CD4-positive, alpha-beta T cell treated with Interleukin-21 for 1 hour (primary cell): ENCODE results near the gene FAM151B.
"Not testable (repeated sequence)": the region's sequence is repeated elsewhere in the genome, so short reads cannot be mapped to it uniquely, and the experiment has no call there.

Experiments
- DNase-seq: peaks from one replicate; pipeline ENCODE4 v3.0.0-alpha.2; 2020

The FAM151B gene

GRCh38 chr5:80487829-80488721 lies at the start of gene FAM151B:
Gene FAM151B (plus strand): TSS chr5:80488100. CDS start chr5:80488124, 24 bp downstream.
- DNase-seq, result peak; percentile 81

- no peak for DNase-seq
Measured at GRCh38 chr5:80438739-80439138, 49.2 kb upstream of the FAM151B start.

- DNase-seq, result no peak
Measured at GRCh38 chr5:80439213-80439612, 48.7 kb upstream of the FAM151B start.

GRCh38 chr5:80442742-80443141 lies 45.2 kb upstream of the FAM151B start:
- DNase-seq, result no peak

GRCh38 chr5:80453366-80453765 lies 34.5 kb upstream of the FAM151B start:
- no peak for DNase-seq

GRCh38 chr5:80463269-80463668 lies 24.6 kb upstream of the FAM151B start:
- no peak for DNase-seq

- no peak for DNase-seq
Measured at GRCh38 chr5:80466669-80467485, 21.0 kb upstream of the FAM151B start.

GRCh38 chr5:80468131-80468530 lies 19.8 kb upstream of the FAM151B start:
- no peak for DNase-seq

GRCh38 chr5:80470631-80471030 lies 17.3 kb upstream of the FAM151B start:
- DNase-seq, result not testable (repeated sequence)

- DNase-seq, result no peak
Measured at GRCh38 chr5:80474929-80475328, 13.0 kb upstream of the FAM151B start.

GRCh38 chr5:80479713-80480112 lies 8.2 kb upstream of the FAM151B start:
- no peak for DNase-seq

GRCh38 chr5:80480354-80480753 lies 7.5 kb upstream of the FAM151B start:
- no peak for DNase-seq

- peak; percentile 45 for DNase-seq
Measured at GRCh38 chr5:80481019-80481893, 6.6 kb upstream of the FAM151B start.

GRCh38 chr5:80482578-80482977 lies 5.3 kb upstream of the FAM151B start:
- DNase-seq, result no peak

- DNase-seq, result no peak
Measured at GRCh38 chr5:80483636-80484232, 4.2 kb upstream of the FAM151B start.

- no peak for DNase-seq
Measured at GRCh38 chr5:80487444-80487828, 464 bp upstream of the FAM151B start.

GRCh38 chr5:80491296-80491695 lies 3.4 kb downstream of the FAM151B start:
- DNase-seq, result no peak

GRCh38 chr5:80492741-80493140 lies 4.8 kb downstream of the FAM151B start:
- DNase-seq, result no peak

- not testable (repeated sequence) for DNase-seq
Measured at GRCh38 chr5:80493443-80493842, 5.5 kb downstream of the FAM151B start.

- no peak for DNase-seq
Measured at GRCh38 chr5:80495891-80496290, 8.0 kb downstream of the FAM151B start.

GRCh38 chr5:80502800-80503199 lies 14.9 kb downstream of the FAM151B start:
- DNase-seq, result no peak

GRCh38 chr5:80503641-80504040 lies 15.7 kb downstream of the FAM151B start:
- peak; percentile 4 for DNase-seq
